Memory B cell (primary cell): ENCODE results near the gene PNPLA4.

Source experiments
- ATAC-seq: fragments of 150-1000 bp; cut with Tn5 transposase; 2 replicates; pipeline ENCODE4 v1.10.0; 2021; ENCODE audit warnings: low read depth, mild to moderate bottlenecking, moderate library complexity
- DNase-seq, 2 donors: peaks; one replicate each; pipeline ENCODE4 v3.0.0; 2022; ENCODE audit warnings: low spot score in 2 of 2
- H3K27ac Mint-ChIP-seq: one replicate; pipeline ENCODE4 v1.8.0; 2022; ENCODE audit warnings: mild to moderate bottlenecking, moderate library complexity, mixed read lengths
- H3K27me3 Mint-ChIP-seq: one replicate; pipeline ENCODE4 v1.8.0; 2022; ENCODE audit warnings: mixed read lengths
- H3K36me3 Mint-ChIP-seq: one replicate; pipeline ENCODE4 v1.8.0; 2022; ENCODE audit warnings: mild to moderate bottlenecking, mixed read lengths
- H3K4me1 Mint-ChIP-seq: one replicate; pipeline ENCODE4 v1.8.0; 2022; ENCODE audit warnings: mixed read lengths
- H3K4me3 Mint-ChIP-seq: one replicate; pipeline ENCODE4 v1.8.0; 2022; ENCODE audit warnings: mild to moderate bottlenecking, moderate library complexity, mixed read lengths
- H3K9me3 Mint-ChIP-seq: one replicate; pipeline ENCODE4 v1.8.0; 2022; ENCODE audit warnings: mixed read lengths

Gene PNPLA4

GRCh38 chrX:7925867-7926472 lies 1.2 kb downstream of the PNPLA4 start:
- peak overlapping the region; percentile 50 for H3K27ac Mint-ChIP-seq
- H3K4me1 Mint-ChIP-seq, result peaks cover 4% of the 10 kb centered on the region
- H3K27me3 Mint-ChIP-seq, result no peaks in the 10 kb centered on the region
- peak; percentile 16 for ATAC-seq
- peaks cover 4% of the 10 kb centered on the region for H3K36me3 Mint-ChIP-seq
- H3K9me3 Mint-ChIP-seq, result no peaks in the 10 kb centered on the region
- DNase-seq, result peak; percentile 41 to 47
- peak overlapping the region; percentile 41 for H3K4me3 Mint-ChIP-seq

GRCh38 chrX:7921750-7922149 lies 5.5 kb downstream of the PNPLA4 start:
- Mint-ChIP-seq H3K27ac (no peak overlapping the region), H3K27me3 (no peaks in the 10 kb centered on the region), H3K9me3 (no peaks in the 10 kb centered on the region), H3K36me3 (peaks cover 13% of the 10 kb centered on the region), H3K4me1 (peaks cover 2% of the 10 kb centered on the region), H3K4me3 (no peak overlapping the region)
- ATAC-seq, result no peak
- no peak for DNase-seq

DNA sequence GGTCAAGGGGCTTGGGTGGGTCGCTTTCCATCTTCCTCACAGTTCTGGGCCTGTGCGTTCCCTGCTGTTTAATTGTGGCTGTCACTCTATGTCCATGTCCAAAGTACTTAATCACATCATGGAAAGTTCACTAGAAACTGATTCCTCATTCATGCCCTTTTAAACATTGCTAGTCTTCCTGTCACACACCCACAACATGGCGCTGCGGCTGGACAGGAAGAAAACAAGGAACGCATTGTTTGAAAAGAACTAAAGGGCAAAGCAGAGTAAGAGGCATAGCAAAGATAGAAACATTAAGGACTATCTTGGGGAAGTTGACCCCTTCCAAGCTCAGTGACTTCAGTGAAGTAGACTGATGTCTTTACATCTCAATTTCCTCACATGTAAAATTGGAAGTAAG lies 18.4 kb downstream of the PNPLA4 start:
- no peak for DNase-seq
- H3K4me3 Mint-ChIP-seq, result no peak overlapping the region
- H3K4me1 Mint-ChIP-seq, result no peaks in the 10 kb centered on the region
- no peak for ATAC-seq
- H3K27ac Mint-ChIP-seq, result no peak overlapping the region
- no peaks in the 10 kb centered on the region for H3K9me3 Mint-ChIP-seq
- H3K27me3 Mint-ChIP-seq, result no peaks in the 10 kb centered on the region
- peaks cover 18% of the 10 kb centered on the region for H3K36me3 Mint-ChIP-seq

- DNase-seq (no peak), ATAC-seq (no peak)
- no peaks in the 10 kb centered on the region for H3K9me3 Mint-ChIP-seq
- H3K4me1 Mint-ChIP-seq, result no peaks in the 10 kb centered on the region
- H3K36me3 Mint-ChIP-seq, result peaks cover 22% of the 10 kb centered on the region
- no peaks in the 10 kb centered on the region for H3K27me3 Mint-ChIP-seq
- H3K4me3 Mint-ChIP-seq, result no peak overlapping the region
- no peak overlapping the region for H3K27ac Mint-ChIP-seq
These were observed 22.7 kb downstream of the PNPLA4 start for GRCh38 chrX:7904562-7904961.

DNA sequence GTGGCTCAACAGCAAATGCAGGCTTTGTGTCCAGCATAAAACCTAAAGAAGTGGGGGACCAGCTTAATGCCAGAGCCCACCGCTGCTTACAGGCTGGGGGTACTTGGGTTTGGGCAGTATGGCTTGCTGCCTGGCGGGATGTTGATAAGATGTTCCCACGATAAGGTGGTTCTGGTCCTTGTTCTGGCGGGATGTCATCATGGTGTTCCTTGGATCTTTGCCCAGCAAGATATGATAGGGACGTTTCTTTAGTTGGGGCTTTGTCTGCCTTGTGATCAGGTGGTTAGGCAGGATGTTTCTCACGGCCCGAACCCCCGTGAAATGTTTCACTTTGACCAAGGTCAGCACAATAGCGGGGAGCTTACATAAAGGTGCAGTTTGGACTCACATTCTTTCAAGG lies 35.3 kb downstream of the PNPLA4 start:
- no peaks in the 10 kb centered on the region for H3K36me3 Mint-ChIP-seq
- H3K27ac Mint-ChIP-seq, result no peak overlapping the region
- no peak overlapping the region for H3K4me3 Mint-ChIP-seq
- ATAC-seq (no peak), DNase-seq (no peak)
- no peaks in the 10 kb centered on the region for H3K9me3 Mint-ChIP-seq
- H3K27me3 Mint-ChIP-seq, result peaks cover 2% of the 10 kb centered on the region
- H3K4me1 Mint-ChIP-seq, result no peaks in the 10 kb centered on the region

GRCh38 chrX:7889680-7890079 lies 37.5 kb downstream of the PNPLA4 start:
- peaks cover 3% of the 10 kb centered on the region for H3K27me3 Mint-ChIP-seq
- no peak for DNase-seq

GRCh38 chrX:7889135-7889534 lies 38.1 kb downstream of the PNPLA4 start:
- ATAC-seq (no peak), DNase-seq (no peak)
- Mint-ChIP-seq H3K36me3 (no peaks in the 10 kb centered on the region), H3K9me3 (peaks cover 3% of the 10 kb centered on the region), H3K27ac (no peak overlapping the region), H3K4me3 (no peak overlapping the region), H3K27me3 (peaks cover 3% of the 10 kb centered on the region), H3K4me1 (no peaks in the 10 kb centered on the region)

More at GRCh38 chrX:7889680-7890079, 37.5 kb downstream of the PNPLA4 start:
- H3K9me3 Mint-ChIP-seq, result peaks cover 3% of the 10 kb centered on the region
- H3K4me3 Mint-ChIP-seq, result no peak overlapping the region
- no peaks in the 10 kb centered on the region for H3K4me1 Mint-ChIP-seq
- ATAC-seq, result no peak
- H3K27ac Mint-ChIP-seq, result no peak overlapping the region
- H3K36me3 Mint-ChIP-seq, result no peaks in the 10 kb centered on the region

- H3K27ac Mint-ChIP-seq, result no peak overlapping the region
- ATAC-seq (no peak), DNase-seq (no peak)
- no peaks in the 10 kb centered on the region for H3K9me3 Mint-ChIP-seq
- no peaks in the 10 kb centered on the region for H3K36me3 Mint-ChIP-seq
- H3K27me3 Mint-ChIP-seq, result no peaks in the 10 kb centered on the region
- H3K4me3 Mint-ChIP-seq, result no peak overlapping the region
- H3K4me1 Mint-ChIP-seq, result no peaks in the 10 kb centered on the region
These were observed 50.3 kb downstream of the PNPLA4 start for GRCh38 chrX:7876957-7877356.

GRCh38 chrX:7872042-7872441 lies 55.2 kb downstream of the PNPLA4 start:
- Mint-ChIP-seq H3K9me3 (no peaks in the 10 kb centered on the region), H3K4me3 (no peak overlapping the region), H3K27ac (no peak overlapping the region), H3K4me1 (no peaks in the 10 kb centered on the region), H3K27me3 (no peaks in the 10 kb centered on the region), H3K36me3 (no peaks in the 10 kb centered on the region)
- DNase-seq (no peak), ATAC-seq (no peak)

- Mint-ChIP-seq H3K27ac (no peak overlapping the region), H3K9me3 (no peaks in the 10 kb centered on the region), H3K4me1 (no peaks in the 10 kb centered on the region), H3K4me3 (no peak overlapping the region), H3K36me3 (no peaks in the 10 kb centered on the region), H3K27me3 (peaks cover 4% of the 10 kb centered on the region)
- ATAC-seq, result no peak
- DNase-seq, result no peak
These were observed 75.0 kb downstream of the PNPLA4 start for GRCh38 chrX:7852166-7852565.
